Suppressor macrophage treated with lipopolysaccharide for 4 hours (primary cell): ENCODE measurements around the gene PRXL2B.
"Not testable (repeated sequence)": the region's sequence is repeated elsewhere in the genome, so short reads cannot be mapped to it uniquely, and the experiment has no call there.

ENCODE experiments used
- DNase-seq: peaks from one replicate; pipeline ENCODE4 v3.0.0-alpha.2; 2020

The PRXL2B gene

GRCh38 chr1:2586154-2587070 lies at the start of gene PRXL2B:
PRXL2B (plus strand) TSS chr1:2586777; CDS start chr1:2586886, 109 bp downstream.
- DNase-seq, result peak; percentile 100

GRCh38 chr1:2537784-2538115 lies 48.8 kb upstream of the PRXL2B start:
- DNase-seq, result no peak

GRCh38 chr1:2538376-2538775 lies 48.2 kb upstream of the PRXL2B start:
- no peak for DNase-seq

GRCh38 chr1:2538872-2539271 lies 47.7 kb upstream of the PRXL2B start:
- DNase-seq, result no peak

GRCh38 chr1:2539312-2539907 lies 47.2 kb upstream of the PRXL2B start:
- DNase-seq, result peak; percentile 19

GRCh38 chr1:2540816-2541492 lies 45.6 kb upstream of the PRXL2B start:
- DNase-seq, result no peak

- DNase-seq, result no peak
Measured at GRCh38 chr1:2541619-2542245, 44.8 kb upstream of the PRXL2B start.

GRCh38 chr1:2542246-2542915 lies 44.2 kb upstream of the PRXL2B start:
- DNase-seq, result no peak

- DNase-seq, result no peak
Measured at GRCh38 chr1:2543543-2544092, 43.0 kb upstream of the PRXL2B start.

- no peak for DNase-seq
Measured at GRCh38 chr1:2544093-2544874, 42.3 kb upstream of the PRXL2B start.

- DNase-seq, result no peak
Measured at GRCh38 chr1:2544875-2545640, 41.5 kb upstream of the PRXL2B start.

GRCh38 chr1:2545754-2546514 lies 40.6 kb upstream of the PRXL2B start:
- peak; percentile 76 for DNase-seq

- peak; percentile 84 for DNase-seq
Measured at GRCh38 chr1:2546515-2547209, 39.9 kb upstream of the PRXL2B start.

- peak; percentile 61 for DNase-seq
Measured at GRCh38 chr1:2547210-2548067, 39.1 kb upstream of the PRXL2B start.

GRCh38 chr1:2548068-2548589 lies 38.4 kb upstream of the PRXL2B start:
- peak; percentile 78 for DNase-seq

GRCh38 chr1:2549367-2550029 lies 37.1 kb upstream of the PRXL2B start:
- DNase-seq, result not testable (repeated sequence)

GRCh38 chr1:2550309-2550861 lies 36.2 kb upstream of the PRXL2B start:
- not testable (repeated sequence) for DNase-seq
